ENCODE measurements around the gene MICAL3.

- TF ChIP-seq CTCF (IDR thresholded peaks at IDR 0.05) (no peak), POLR2A (IDR thresholded peaks at IDR 0.05) (no peak)
Measured at GRCh38 chr22:17748555-17749353, 275.6 kb downstream of the MICAL3 start.
